K562 (cell line): Measurements from ENCODE around the gene CYP11A1. TPM values are rescaled to one million over a fixed set of nuclear protein-coding genes. Genes with fewer than 3 reads are reported as not detected.

Experiments used
- ATF7 ChIP-seq: fragments of 450-650 bp; IDR thresholded peaks from 2 replicates; pipeline ENCODE4 v1.7.1; 2014; ENCODE audit warnings: mild to moderate bottlenecking, moderate library complexity
- BCOR ChIP-seq: fragments of 450-650 bp; IDR thresholded peaks from 2 replicates; pipeline ENCODE4 v1.6.1; 2016
- CBFB ChIP-seq: sonication (generic); formaldehyde crosslinking; IDR thresholded peaks from 2 replicates; pipeline ENCODE4 v1.4.0; 2020; ENCODE audit warnings: mild to moderate bottlenecking, missing genetic modification reagents
- CEBPB ChIP-seq: fragments of 450-650 bp; IDR thresholded peaks from 2 replicates; pipeline ENCODE4 v1.6.1; 2016; ENCODE audit warnings: missing genetic modification characterization, missing compliant biosample characterization
- ESRRB ChIP-seq: fragments of 250-450 bp; sonication (Bioruptor Pico); IDR thresholded peaks from 2 replicates; pipeline ENCODE4 v1.5.0; 2020; ENCODE audit warnings: mild to moderate bottlenecking, moderate library complexity, borderline replicate concordance
- FOXJ2 ChIP-seq: fragments of 200-800 bp; sonication (Bioruptor generic); IDR thresholded peaks from 2 replicates; pipeline ENCODE4 v1.6.1; 2016; ENCODE audit warnings: missing genetic modification characterization, missing compliant biosample characterization
- FOXK1 ChIP-seq: sonication (generic); formaldehyde crosslinking; IDR thresholded peaks from 2 replicates; pipeline ENCODE4 v1.8.0; 2022; ENCODE audit warnings: missing genetic modification reagents, mild to moderate bottlenecking, borderline replicate concordance
- NCOA1 ChIP-seq: fragments of 450-650 bp; IDR thresholded peaks from 2 replicates; pipeline ENCODE4 v1.6.1; 2016; ENCODE audit warnings: low read depth
- NFATC3 ChIP-seq: fragments of 450-650 bp; IDR thresholded peaks from 2 replicates; pipeline ENCODE4 v1.6.1; 2017; ENCODE audit warnings: mild to moderate bottlenecking
- POLR2H ChIP-seq: IDR thresholded peaks from 2 replicates; pipeline ENCODE4 v1.6.1; 2016; ENCODE audit warnings: missing genetic modification characterization, low read depth, mild to moderate bottlenecking, control low read depth, missing compliant biosample characterization, moderate library complexity
- SAFB2 ChIP-seq: fragments of 200-400 bp; formaldehyde crosslinking; IDR thresholded peaks from 2 replicates; pipeline ENCODE4 v1.6.1; 2018; ENCODE audit warnings: borderline replicate concordance, low read length, low read depth, moderate library complexity; ENCODE audit not compliant: severe bottlenecking
- SMAD3 ChIP-seq: fragments of 450-650 bp; formaldehyde crosslinking; conservative IDR thresholded peaks from 2 replicates; pipeline ENCODE4 v1.4.0; 2020; ENCODE audit warnings: mild to moderate bottlenecking
- SMARCB1 ChIP-seq: IDR thresholded peaks from 2 replicates; pipeline ENCODE4 v1.6.1; 2011; ENCODE audit warnings: improper control_type of control experiment, low read depth; ENCODE audit not compliant: insufficient read length
- TCF3 ChIP-seq: sonication (generic); formaldehyde crosslinking; IDR thresholded peaks from 2 replicates; pipeline ENCODE4 v1.4.0; 2020; ENCODE audit warnings: mild to moderate bottlenecking, missing genetic modification reagents
- TEAD1 ChIP-seq, 2 experiments: fragments of 450-650 bp in 1 of 2; sonication (generic) in 1 of 2; formaldehyde crosslinking; IDR thresholded peaks; 2 replicates each; pipeline versions ENCODE4 v1.4.0 to v1.8.0; 2020 to 2022; ENCODE audit warnings: mild to moderate bottlenecking in 2 of 2, missing genetic modification reagents in 1 of 2
- TRIM25 ChIP-seq: fragments of 450-650 bp; IDR thresholded peaks from 2 replicates; pipeline ENCODE4 v1.7.0; 2016; ENCODE audit warnings: borderline replicate concordance
- ZBTB8A ChIP-seq: fragments of 450-650 bp; IDR thresholded peaks from 2 replicates; pipeline ENCODE4 v1.6.1; 2018; ENCODE audit warnings: mild to moderate bottlenecking, moderate library complexity; ENCODE audit not compliant: partially characterized antibody
- ZNF184 ChIP-seq: sonication (generic); formaldehyde crosslinking; IDR thresholded peaks from 2 replicates; pipeline ENCODE4 v1.5.0; 2020; ENCODE audit warnings: missing genetic modification reagents
- ZNF408 ChIP-seq: fragments of 250-450 bp; sonication (Bioruptor Pico); IDR thresholded peaks from 2 replicates; pipeline ENCODE4 v1.4.0; 2020; ENCODE audit warnings: low read depth, mild to moderate bottlenecking, moderate library complexity
- ZNF764 ChIP-seq: fragments of 250-450 bp; sonication (Bioruptor Pico); IDR thresholded peaks from 2 replicates; pipeline ENCODE4 v1.4.0; 2020; ENCODE audit warnings: low read depth, mild to moderate bottlenecking, moderate library complexity
- polyA plus RNA-seq, 8 experiments: library from polyadenylated mRNA; depleted of rRNA in 4 of 8; stranded (reverse) in 5 of 8; unstranded in 3 of 8; fragments of >200 nt; fragmentation: Nextera tagmentation in 2 of 8; fragmentation: Illumina TruSeq in 1 of 8; extraction: Ambion mirVana in 2 of 8; extraction: Trizol in 1 of 8; gene quantifications; 2 replicates each; pipeline versions ENCODE4 v1.2.1 to v1.2.3, GENCODE V29; 2011 to 2014; ENCODE audit warnings: inconsistent platforms in 1 of 8, missing spikeins in 1 of 8
- total RNA-seq, 7 experiments: library from RNA; depleted of rRNA in 6 of 7; stranded (reverse); fragments of >200 nt in 6 of 7; fragmentation: Illumina TruSeq in 2 of 7; extraction: Trizol in 2 of 7; gene quantifications; 2 replicates each; pipeline versions ENCODE4 v1.2.1 to v1.2.3, GENCODE V29; 2011 to 2021; ENCODE audit warnings: low replicate concordance in 1 of 7
- TF ChIP-seq, protein P1 (sequence below): sonication (generic); formaldehyde crosslinking; IDR thresholded peaks from 2 replicates; pipeline ENCODE4 v1.4.0; 2020; ENCODE audit warnings: mild to moderate bottlenecking, missing genetic modification reagents
- TF ChIP-seq, protein P2 (sequence below): conservative IDR thresholded peaks from 2 replicates; pipeline ENCODE4 v1.6.1; 2011; ENCODE audit warnings: low read depth, mild to moderate bottlenecking, low read length; ENCODE audit not compliant: control insufficient read depth

Gene CYP11A1
- total and polyA plus RNA-seq, 9 of the 15 experiments (the other 6 are each of a cell fraction or from before 2014, with no cell fraction given) = 0.06 to 0.24 (median 0.10) TPM; not detected in 4

- TF ChIP-seq TRIM25 = no peak
- peak; percentile 92 for TF ChIP-seq BCOR
- no peak for TF ChIP-seq SMARCB1
- no peak for TF ChIP-seq FOXK1 (CRISPR knock-in tag)
- TF ChIP-seq SMAD3 (CRISPR knock-in tag) = peak; percentile 94
- TF ChIP-seq, protein P1, sequence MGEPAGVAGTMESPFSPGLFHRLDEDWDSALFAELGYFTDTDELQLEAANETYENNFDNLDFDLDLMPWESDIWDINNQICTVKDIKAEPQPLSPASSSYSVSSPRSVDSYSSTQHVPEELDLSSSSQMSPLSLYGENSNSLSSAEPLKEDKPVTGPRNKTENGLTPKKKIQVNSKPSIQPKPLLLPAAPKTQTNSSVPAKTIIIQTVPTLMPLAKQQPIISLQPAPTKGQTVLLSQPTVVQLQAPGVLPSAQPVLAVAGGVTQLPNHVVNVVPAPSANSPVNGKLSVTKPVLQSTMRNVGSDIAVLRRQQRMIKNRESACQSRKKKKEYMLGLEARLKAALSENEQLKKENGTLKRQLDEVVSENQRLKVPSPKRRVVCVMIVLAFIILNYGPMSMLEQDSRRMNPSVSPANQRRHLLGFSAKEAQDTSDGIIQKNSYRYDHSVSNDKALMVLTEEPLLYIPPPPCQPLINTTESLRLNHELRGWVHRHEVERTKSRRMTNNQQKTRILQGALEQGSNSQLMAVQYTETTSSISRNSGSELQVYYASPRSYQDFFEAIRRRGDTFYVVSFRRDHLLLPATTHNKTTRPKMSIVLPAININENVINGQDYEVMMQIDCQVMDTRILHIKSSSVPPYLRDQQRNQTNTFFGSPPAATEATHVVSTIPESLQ (CRISPR knock-in tag) = 0 out of 2 replicates have a peak, but pooled peaks have one; percentile 43
- peak; percentile 54; the same call in 1 of the 2 replicates for TF ChIP-seq NFATC3
- no peak for TF ChIP-seq SAFB2
- TF ChIP-seq TEAD1 (CRISPR knock-in tag; IDR thresholded peaks at IDR 0.05) = peak in 1 of 2 experiments; percentile 89; a peak in 2 of 4 replicates
- peak; percentile 94 for TF ChIP-seq CBFB (CRISPR knock-in tag)
- TF ChIP-seq FOXJ2 (tag) = peak; percentile 91
- no peak for TF ChIP-seq ZNF764
- no peak for TF ChIP-seq ESRRB (CRISPR knock-in tag)
- TF ChIP-seq TCF3 (CRISPR knock-in tag) = peak; percentile 100
- TF ChIP-seq ATF7 = peak; percentile 92
- no peak for TF ChIP-seq ZBTB8A
- TF ChIP-seq ZNF408 (CRISPR knock-in tag) = no peak
- TF ChIP-seq NCOA1 = peak; percentile 96
- TF ChIP-seq CEBPB (tag) = peak; percentile 97
- TF ChIP-seq ZNF184 = no peak
- TF ChIP-seq POLR2H (tag) = no peak
- TF ChIP-seq, protein P2, sequence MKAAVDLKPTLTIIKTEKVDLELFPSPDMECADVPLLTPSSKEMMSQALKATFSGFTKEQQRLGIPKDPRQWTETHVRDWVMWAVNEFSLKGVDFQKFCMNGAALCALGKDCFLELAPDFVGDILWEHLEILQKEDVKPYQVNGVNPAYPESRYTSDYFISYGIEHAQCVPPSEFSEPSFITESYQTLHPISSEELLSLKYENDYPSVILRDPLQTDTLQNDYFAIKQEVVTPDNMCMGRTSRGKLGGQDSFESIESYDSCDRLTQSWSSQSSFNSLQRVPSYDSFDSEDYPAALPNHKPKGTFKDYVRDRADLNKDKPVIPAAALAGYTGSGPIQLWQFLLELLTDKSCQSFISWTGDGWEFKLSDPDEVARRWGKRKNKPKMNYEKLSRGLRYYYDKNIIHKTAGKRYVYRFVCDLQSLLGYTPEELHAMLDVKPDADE = peak; percentile 88; the same call in 1 of the 2 replicates
Observed at GRCh38 chr15:74389241-74390048, 22.0 kb upstream of the CYP11A1 start (continued).
